Peyer's patch (tissue), 4 donors: Measurements from ENCODE around the gene CABYR. TPM values are rescaled to one million over a fixed set of nuclear protein-coding genes. Genes with fewer than 3 reads are reported as not detected.

Source experiments
- DNase-seq, 3 donors: peaks; one replicate each; pipeline ENCODE4 v3.0.0-alpha.2; 2017 to 2019
- H3K27ac ChIP-seq, 4 donors: fragments of 200-600 bp; sonication (generic); one replicate each; pipeline ENCODE4 v1.5.1; 2016 to 2019
- H3K27me3 ChIP-seq, 2 donors: fragments of 200-600 bp; sonication (generic); one replicate each; pipeline ENCODE4 v1.5.1; 2019
- H3K36me3 ChIP-seq, 3 donors: fragments of 200-600 bp; sonication (generic); one replicate each; pipeline ENCODE4 v1.5.1; 2016 to 2019
- H3K4me1 ChIP-seq, 4 donors: fragments of 200-600 bp; sonication (generic); one replicate each; pipeline ENCODE4 v1.5.1; 2016 to 2019
- H3K4me3 ChIP-seq, 4 donors: fragments of 200-600 bp; sonication (generic); 1 replicate in 3 of 4; 2 replicates in 1 of 4; pipeline ENCODE4 v1.5.1; 2016 to 2019; ENCODE audit warnings: mild to moderate bottlenecking in 1 of 4
- H3K9me3 ChIP-seq, 4 donors: fragments of 200-600 bp; sonication (generic); one replicate each; pipeline ENCODE4 v1.5.1; 2016 to 2019; ENCODE audit warnings: mild to moderate bottlenecking in 1 of 4
- POLR2A ChIP-seq, 2 donors: fragments of 450-650 bp; IDR thresholded peaks; one replicate each; pipeline ENCODE4 v1.5.1; 2017; ENCODE audit warnings: antibody characterized with exemption in 2 of 2, mild to moderate bottlenecking in 2 of 2, moderate library complexity in 2 of 2
- total RNA-seq, 4 donors: library from RNA; depleted of rRNA; stranded (reverse); fragments of >200 nt; gene quantifications; one replicate each; pipeline ENCODE4 v1.1.0, GENCODE V29; 2016
- TF ChIP-seq, protein P1 (sequence below), 6 experiments: fragments of 450-650 bp in 4 of 6; fragments of 200-600 bp in 2 of 6; sonication (generic) in 1 of 6; IDR thresholded peaks; one replicate each; pipeline ENCODE4 v1.5.1; 2017 to 2019; ENCODE audit warnings: antibody characterized with exemption in 6 of 6, mild to moderate bottlenecking in 3 of 6, moderate library complexity in 1 of 6

Gene CABYR, protein sequence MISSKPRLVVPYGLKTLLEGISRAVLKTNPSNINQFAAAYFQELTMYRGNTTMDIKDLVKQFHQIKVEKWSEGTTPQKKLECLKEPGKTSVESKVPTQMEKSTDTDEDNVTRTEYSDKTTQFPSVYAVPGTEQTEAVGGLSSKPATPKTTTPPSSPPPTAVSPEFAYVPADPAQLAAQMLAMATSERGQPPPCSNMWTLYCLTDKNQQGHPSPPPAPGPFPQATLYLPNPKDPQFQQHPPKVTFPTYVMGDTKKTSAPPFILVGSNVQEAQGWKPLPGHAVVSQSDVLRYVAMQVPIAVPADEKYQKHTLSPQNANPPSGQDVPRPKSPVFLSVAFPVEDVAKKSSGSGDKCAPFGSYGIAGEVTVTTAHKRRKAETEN
- under 1 TPM in 1 of 4 donors, not detected in 3; 0.67 TPM for total RNA-seq

DNA sequence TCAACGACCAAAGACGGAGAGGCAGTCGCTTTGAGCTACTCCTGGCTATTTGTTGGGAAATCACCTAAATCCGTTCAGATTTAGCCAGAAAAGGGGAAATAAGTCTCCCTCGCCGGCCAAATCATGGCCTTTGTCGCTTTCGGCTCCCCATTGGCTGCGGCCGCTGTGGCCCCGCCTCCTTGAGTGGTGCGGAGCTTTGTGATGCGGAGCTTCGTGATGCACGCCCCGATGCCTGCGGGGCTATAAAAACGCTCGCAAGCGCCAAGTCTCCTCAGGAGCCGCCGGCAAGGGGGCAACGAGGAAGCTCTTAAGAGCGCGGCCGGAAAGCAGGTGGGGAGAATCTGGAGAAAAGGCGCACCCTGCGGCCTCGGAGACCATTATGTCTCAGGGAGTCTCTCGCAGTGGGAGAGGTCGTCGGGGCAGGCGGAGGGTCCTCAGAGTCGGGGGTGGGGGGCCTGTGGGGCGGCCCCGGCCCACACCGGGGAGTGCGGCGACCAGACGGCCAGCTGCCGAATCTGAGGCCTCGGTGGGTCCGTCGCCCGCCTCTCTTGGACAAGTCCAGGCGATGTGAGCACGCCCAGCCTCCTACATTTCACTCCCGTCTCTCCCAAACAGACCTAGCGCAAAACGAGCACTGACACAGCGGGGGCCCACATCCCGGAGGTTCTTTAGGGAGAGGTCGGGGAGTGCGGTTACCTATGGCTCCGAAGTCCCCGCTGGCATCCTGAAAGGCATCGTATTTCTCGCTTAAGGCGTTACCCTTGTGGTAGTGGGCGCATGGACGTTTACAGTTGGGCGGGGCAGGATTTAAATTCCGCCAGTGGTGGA, at the start of gene CABYR:
CABYR (plus strand) TSS at position 274 of the 828 bp plus-strand sequence. CDS start 4,053 bp downstream, outside the sequence.
- Histone ChIP-seq H3K36me3 (no peaks in the 10 kb centered on the region), H3K4me3 (peak within 1 kb of the TSS; percentile 36 to 71 (median 48)), H3K9me3 (no peaks in the 10 kb centered on the region), H3K27ac (peak within 1 kb of the TSS in 2 of 4 donors; percentile 8 to 39), H3K4me1 (peaks cover 0 to 8% (median 0%) of the 10 kb centered on the region in 4 donors), H3K27me3 (no peaks in the 10 kb centered on the region)
- DNase-seq = peak; percentile 64 to 85 (median 79)
- TF ChIP-seq, protein P1, sequence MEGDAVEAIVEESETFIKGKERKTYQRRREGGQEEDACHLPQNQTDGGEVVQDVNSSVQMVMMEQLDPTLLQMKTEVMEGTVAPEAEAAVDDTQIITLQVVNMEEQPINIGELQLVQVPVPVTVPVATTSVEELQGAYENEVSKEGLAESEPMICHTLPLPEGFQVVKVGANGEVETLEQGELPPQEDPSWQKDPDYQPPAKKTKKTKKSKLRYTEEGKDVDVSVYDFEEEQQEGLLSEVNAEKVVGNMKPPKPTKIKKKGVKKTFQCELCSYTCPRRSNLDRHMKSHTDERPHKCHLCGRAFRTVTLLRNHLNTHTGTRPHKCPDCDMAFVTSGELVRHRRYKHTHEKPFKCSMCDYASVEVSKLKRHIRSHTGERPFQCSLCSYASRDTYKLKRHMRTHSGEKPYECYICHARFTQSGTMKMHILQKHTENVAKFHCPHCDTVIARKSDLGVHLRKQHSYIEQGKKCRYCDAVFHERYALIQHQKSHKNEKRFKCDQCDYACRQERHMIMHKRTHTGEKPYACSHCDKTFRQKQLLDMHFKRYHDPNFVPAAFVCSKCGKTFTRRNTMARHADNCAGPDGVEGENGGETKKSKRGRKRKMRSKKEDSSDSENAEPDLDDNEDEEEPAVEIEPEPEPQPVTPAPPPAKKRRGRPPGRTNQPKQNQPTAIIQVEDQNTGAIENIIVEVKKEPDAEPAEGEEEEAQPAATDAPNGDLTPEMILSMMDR (IDR thresholded peaks at IDR 0.05) = no peak
- TF ChIP-seq POLR2A (IDR thresholded peaks at IDR 0.05) = no peak

DNA sequence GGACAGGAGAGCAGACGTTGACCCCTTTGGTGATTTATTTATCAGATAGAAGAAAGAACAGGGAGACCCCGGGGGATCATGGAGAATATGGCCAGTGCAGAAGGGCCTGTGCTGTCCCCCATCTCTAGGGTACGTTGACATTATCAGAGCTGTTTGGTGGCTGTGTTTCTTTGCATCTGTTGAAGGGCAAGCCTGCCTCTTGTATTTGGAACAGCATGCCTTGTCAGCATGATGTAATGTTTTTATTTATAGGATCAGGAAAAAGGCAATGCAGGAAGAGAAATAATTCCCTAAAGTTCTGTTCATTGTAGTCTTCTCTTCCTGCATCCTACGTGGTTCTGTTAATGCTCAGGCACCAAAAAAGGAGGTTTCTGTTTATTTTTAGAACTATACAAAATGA, 49.8 kb upstream of the CABYR start:
- Histone ChIP-seq H3K36me3 (no peaks in the 10 kb centered on the region), H3K27me3 (no peaks in the 10 kb centered on the region), H3K4me1 (no peaks in the 10 kb centered on the region), H3K27ac (no peak overlapping the region), H3K9me3 (no peaks in the 10 kb centered on the region), H3K4me3 (no peak overlapping the region)
- DNase-seq = no peak
- no peak for TF ChIP-seq POLR2A (IDR thresholded peaks at IDR 0.05)
- TF ChIP-seq, protein P1 (IDR thresholded peaks at IDR 0.05) = no peak

DNA sequence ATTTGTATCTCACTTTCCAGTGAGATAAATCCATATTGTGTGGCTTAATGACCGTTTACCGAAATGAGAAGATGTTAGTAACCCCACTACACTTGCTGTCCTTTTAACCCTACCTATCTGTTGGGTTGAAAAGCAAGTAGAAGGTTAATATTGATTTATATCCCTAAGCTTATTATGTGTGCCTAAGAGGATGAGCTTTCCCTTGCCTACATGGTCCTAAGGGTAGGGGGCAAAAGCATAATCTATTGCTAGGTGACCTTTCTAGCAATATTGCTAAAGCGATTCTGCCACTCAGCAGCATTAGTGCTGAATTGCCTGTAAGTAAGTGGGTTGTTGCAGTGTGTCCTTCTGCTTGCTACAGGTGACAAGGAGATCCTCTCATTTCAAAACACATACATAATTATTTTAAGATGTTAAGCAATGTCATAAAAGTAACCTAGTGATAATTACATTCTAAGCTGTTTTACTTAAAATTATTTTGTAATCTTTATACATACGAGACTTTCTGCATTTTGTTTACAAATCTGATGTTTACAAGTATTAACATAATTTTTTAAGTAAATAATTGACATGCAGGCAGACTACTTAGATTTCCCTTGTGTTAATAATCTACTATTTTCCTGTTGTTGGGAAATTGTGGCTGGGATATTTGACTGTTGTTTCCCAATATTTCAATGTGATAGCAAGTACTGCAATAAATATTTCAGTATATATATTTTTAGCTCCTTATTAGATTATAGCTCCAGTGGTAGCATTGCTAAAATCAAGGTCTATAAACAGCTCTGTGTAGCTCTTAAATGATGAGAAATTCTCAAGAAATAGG, 49.1 kb upstream of the CABYR start:
- no peak for TF ChIP-seq POLR2A (IDR thresholded peaks at IDR 0.05)
- TF ChIP-seq, protein P1 (IDR thresholded peaks at IDR 0.05) = no peak

DNA sequence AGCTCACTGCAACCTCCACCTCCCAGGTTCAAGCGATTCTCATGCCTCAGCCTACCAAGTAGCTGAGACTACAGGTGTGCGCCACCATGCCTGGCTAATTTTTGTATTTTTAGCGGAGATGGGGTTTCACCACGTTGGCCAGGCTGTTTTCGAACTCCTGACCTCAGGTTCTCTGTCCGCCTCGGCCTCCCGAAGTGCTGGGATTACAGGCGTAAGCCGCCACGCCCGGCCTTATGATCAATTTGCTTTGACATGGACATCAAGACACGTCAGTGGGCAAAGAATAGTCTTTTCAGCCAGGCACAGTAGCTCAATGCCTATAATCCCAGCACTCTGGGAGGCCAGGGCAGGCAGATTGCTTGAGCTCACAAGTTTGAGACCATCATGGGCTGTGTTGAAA, 48.0 kb upstream of the CABYR start:
- Histone ChIP-seq H3K27me3 (no peaks in the 10 kb centered on the region), H3K4me3 (no peak overlapping the region), H3K27ac (no peak overlapping the region), H3K9me3 (no peaks in the 10 kb centered on the region), H3K4me1 (no peaks in the 10 kb centered on the region), H3K36me3 (no peaks in the 10 kb centered on the region)
- no peak for DNase-seq
- TF ChIP-seq, protein P1 (IDR thresholded peaks at IDR 0.05) = no peak
- no peak for TF ChIP-seq POLR2A (IDR thresholded peaks at IDR 0.05)

More for the DNA sequence above, 49.1 kb upstream of the CABYR start:
- Histone ChIP-seq H3K4me1 (no peaks in the 10 kb centered on the region), H3K27ac (no peak overlapping the region), H3K36me3 (no peaks in the 10 kb centered on the region), H3K27me3 (no peaks in the 10 kb centered on the region), H3K9me3 (no peaks in the 10 kb centered on the region), H3K4me3 (no peak overlapping the region)
- DNase-seq = no peak

DNA sequence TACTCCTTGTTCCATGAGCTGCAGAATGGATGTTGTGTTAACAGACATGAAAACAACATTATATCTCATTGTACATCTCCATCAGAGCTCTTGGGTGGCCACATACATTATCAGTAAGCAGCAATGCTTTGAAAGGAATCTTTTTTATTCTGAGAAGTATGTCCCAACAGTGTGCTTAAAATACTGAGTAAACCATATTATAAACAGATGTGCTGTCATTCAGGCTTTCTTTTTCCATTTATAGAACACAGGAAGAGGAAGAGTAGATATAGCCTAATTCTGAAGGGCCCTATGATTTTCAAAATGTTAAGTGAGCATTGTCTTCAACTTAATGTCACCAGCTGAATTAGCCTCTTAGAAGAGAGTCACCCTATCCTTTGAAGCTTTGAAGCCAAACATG, 44.3 kb upstream of the CABYR start:
- Histone ChIP-seq H3K4me3 (no peak overlapping the region), H3K27ac (no peak overlapping the region), H3K9me3 (peaks cover 0 to 5% (median 0%) of the 10 kb centered on the region in 4 donors), H3K4me1 (no peaks in the 10 kb centered on the region), H3K36me3 (no peaks in the 10 kb centered on the region), H3K27me3 (no peaks in the 10 kb centered on the region)
- TF ChIP-seq, protein P1 (IDR thresholded peaks at IDR 0.05) = no peak
- no peak for TF ChIP-seq POLR2A (IDR thresholded peaks at IDR 0.05)
- no peak for DNase-seq
